DOHH2 (cell line): Measurements from ENCODE around the gene PLK1.

Source experiments
- H3F3A ChIP-seq: fragments of 200-600 bp; sonication (generic), shearing (Covaris generic); 2 replicates; pipeline ENCODE4 v1.6.0; 2016; ENCODE audit warnings: antibody characterized with exemption, mild to moderate bottlenecking; ENCODE audit not compliant: control insufficient read depth, insufficient read depth
- H3K27ac ChIP-seq: fragments of 200-600 bp; sonication (generic); 2 replicates; pipeline ENCODE4 v1.5.1; 2014; ENCODE audit warnings: low read depth, mild to moderate bottlenecking, low read length, moderate library complexity
- H3K27me3 ChIP-seq: fragments of 200-600 bp; sonication (generic); 2 replicates; pipeline ENCODE4 v1.6.1; 2014; ENCODE audit warnings: mild to moderate bottlenecking, low read length, mixed read lengths; ENCODE audit not compliant: control insufficient read depth
- H3K36me3 ChIP-seq: fragments of 200-600 bp; sonication (generic); 2 replicates; pipeline ENCODE4 v1.6.1; 2014; ENCODE audit warnings: mild to moderate bottlenecking, low read length, moderate library complexity, mixed read lengths; ENCODE audit not compliant: control insufficient read depth
- H3K4me1 ChIP-seq: fragments of 200-600 bp; sonication (generic); 2 replicates; pipeline ENCODE4 v1.6.1; 2014; ENCODE audit warnings: mild to moderate bottlenecking, low read length, mixed read lengths; ENCODE audit not compliant: control insufficient read depth
- H3K4me2 ChIP-seq: fragments of 200-600 bp; sonication (generic); 2 replicates; pipeline ENCODE4 v1.6.0; 2014; ENCODE audit warnings: mild to moderate bottlenecking, low read length, moderate library complexity
- H3K4me3 ChIP-seq: fragments of 200-600 bp; sonication (generic); 2 replicates; pipeline ENCODE4 v1.5.1; 2014; ENCODE audit warnings: mild to moderate bottlenecking, low read length, mixed read lengths
- H3K79me2 ChIP-seq: fragments of 200-600 bp; sonication (generic); 2 replicates; pipeline ENCODE4 v1.6.1; 2014; ENCODE audit warnings: mild to moderate bottlenecking, low read length, mixed read lengths; ENCODE audit not compliant: control insufficient read depth
- H3K9me2 ChIP-seq: fragments of 200-600 bp; sonication (generic); replicated peaks from 2 replicates; pipeline ENCODE4 v1.6.1; 2014; ENCODE audit warnings: mild to moderate bottlenecking, low read length, mixed read lengths; ENCODE audit not compliant: control insufficient read depth
- H3K9me3 ChIP-seq: fragments of 200-600 bp; sonication (generic); 2 replicates; pipeline ENCODE4 v1.6.1; 2014; ENCODE audit warnings: antibody characterized with exemption, low read length, mixed read lengths; ENCODE audit not compliant: control insufficient read depth, insufficient read depth
- H4K20me1 ChIP-seq: fragments of 200-600 bp; sonication (generic); 2 replicates; pipeline ENCODE4 v1.6.0; 2014; ENCODE audit warnings: low read depth, mild to moderate bottlenecking, antibody characterized with exemption, low read length, moderate library complexity; ENCODE audit not compliant: control insufficient read depth, insufficient read depth
- CTCF ChIP-seq: fragments of 200-600 bp; sonication (generic); IDR thresholded peaks from one replicate; pipeline ENCODE4 v1.5.1; 2014; ENCODE audit warnings: antibody characterized with exemption, mild to moderate bottlenecking, low read depth, low read length; ENCODE audit not compliant: poor library complexity, severe bottlenecking
- EZH2phosphoT487 ChIP-seq: fragments of 200-600 bp; sonication (generic); IDR thresholded peaks from 2 replicates; pipeline ENCODE4 v1.6.1; 2017; ENCODE audit warnings: borderline replicate concordance, mild to moderate bottlenecking, antibody characterized with exemption, low read length, moderate library complexity, mixed read lengths

Gene PLK1

GRCh38 chr16:23682181-23682580, 3.5 kb downstream of the PLK1 start:
- Histone ChIP-seq H3K4me1 (peaks cover 25% of the 10 kb centered on the region), H3K9me3 (no peaks in the 10 kb centered on the region), H3K79me2 (peaks cover 63% of the 10 kb centered on the region), H3F3A (peaks cover 3% of the 10 kb centered on the region; the same call in 1 of the 2 replicates), H3K9me2 (no peaks in the 10 kb centered on the region), H4K20me1 (peaks cover 14% of the 10 kb centered on the region; the same call in 1 of the 2 replicates), H3K27me3 (no peaks in the 10 kb centered on the region), H3K4me2 (no peak overlapping the region), H3K27ac (no peak overlapping the region), H3K36me3 (peaks cover 80% of the 10 kb centered on the region), H3K4me3 (no peak overlapping the region)
- TF ChIP-seq CTCF (no peak), EZH2phosphoT487 (no peak)

- H3K27ac ChIP-seq: no peak overlapping the region
- H4K20me1 ChIP-seq: peaks cover 14% of the 10 kb centered on the region; the same call in 1 of the 2 replicates
Observed at GRCh38 chr16:23683487-23683886, 4.8 kb downstream of the PLK1 start.

GRCh38 chr16:23687034-23687808, 8.5 kb downstream of the PLK1 start:
- no peak overlapping the region for H3K4me2 ChIP-seq
- H3K4me3 ChIP-seq: no peak overlapping the region
- no peaks in the 10 kb centered on the region for H3K9me3 ChIP-seq
- peaks cover 9% of the 10 kb centered on the region for H3F3A ChIP-seq
- H3K27me3 ChIP-seq: no peaks in the 10 kb centered on the region
- no peaks in the 10 kb centered on the region for H3K9me2 ChIP-seq
- TF ChIP-seq EZH2phosphoT487 (no peak), CTCF (no peak)
- H3K4me1 ChIP-seq: no peaks in the 10 kb centered on the region
- H3K36me3 ChIP-seq: peaks cover 93% of the 10 kb centered on the region
- peaks cover 2% of the 10 kb centered on the region; the same call in 1 of the 2 replicates for H4K20me1 ChIP-seq
- peaks cover 21% of the 10 kb centered on the region for H3K79me2 ChIP-seq
- no peak overlapping the region for H3K27ac ChIP-seq

More at GRCh38 chr16:23683487-23683886, 4.8 kb downstream of the PLK1 start:
- Histone ChIP-seq H3K36me3 (peaks cover 93% of the 10 kb centered on the region), H3K4me2 (no peak overlapping the region), H3K4me1 (peaks cover 17% of the 10 kb centered on the region), H3K4me3 (no peak overlapping the region), H3K79me2 (peaks cover 58% of the 10 kb centered on the region), H3F3A (peaks cover 3% of the 10 kb centered on the region; the same call in 1 of the 2 replicates), H3K27me3 (no peaks in the 10 kb centered on the region), H3K9me3 (no peaks in the 10 kb centered on the region), H3K9me2 (no peaks in the 10 kb centered on the region)
- TF ChIP-seq EZH2phosphoT487 (no peak), CTCF (no peak)
